H9 (cell line): ENCODE data around the gene BMPER. TPM values are rescaled to one million over a fixed set of nuclear protein-coding genes. Genes with fewer than 3 reads are reported as not detected.

Experiments used
- DNase-seq: peaks from one replicate; pipeline ENCODE4 v3.0.0-alpha.2; 2017
- H2AFZ ChIP-seq: one replicate; pipeline ENCODE4 v1.6.1; 2013; ENCODE audit warnings: mild to moderate bottlenecking, low read length, control low read depth, moderate library complexity
- H2AK5ac ChIP-seq: 2 replicates; pipeline ENCODE4 v1.6.1; 2013; ENCODE audit warnings: low read length, control low read depth, mixed read lengths; ENCODE audit not compliant: insufficient read length
- H2BK120ac ChIP-seq: one replicate; pipeline ENCODE4 v1.6.1; 2013; ENCODE audit warnings: low read depth, mild to moderate bottlenecking, low read length, control low read depth, inconsistent platforms; ENCODE audit not compliant: poor library complexity, severe bottlenecking
- H2BK12ac ChIP-seq: 2 replicates; pipeline ENCODE4 v1.6.1; 2013; ENCODE audit warnings: low read length, control low read depth, mixed read lengths, low read depth; ENCODE audit not compliant: insufficient read length
- H2BK15ac ChIP-seq: 2 replicates; pipeline ENCODE4 v1.6.1; 2013; ENCODE audit warnings: low read depth, low read length, control low read depth
- H2BK20ac ChIP-seq: one replicate; pipeline ENCODE4 v1.6.1; 2013; ENCODE audit warnings: low read depth, mild to moderate bottlenecking, low read length, control low read depth, inconsistent platforms; ENCODE audit not compliant: poor library complexity, severe bottlenecking
- H2BK5ac ChIP-seq: 2 replicates; pipeline ENCODE4 v1.6.1; 2013; ENCODE audit warnings: low read length, control low read depth, mixed read lengths; ENCODE audit not compliant: insufficient read length
- H3K14ac ChIP-seq: 2 replicates; pipeline ENCODE4 v1.6.1; 2013; ENCODE audit warnings: low read length, control low read depth; ENCODE audit not compliant: insufficient read depth
- H3K18ac ChIP-seq: 2 replicates; pipeline ENCODE4 v1.6.1; 2013; ENCODE audit warnings: low read depth, mild to moderate bottlenecking, mixed read lengths, low read length, control low read depth; ENCODE audit not compliant: insufficient read length
- H3K23ac ChIP-seq: 2 replicates; pipeline ENCODE4 v1.6.1; 2013; ENCODE audit warnings: low read length, control low read depth, mixed read lengths, low read depth; ENCODE audit not compliant: insufficient read length
- H3K23me2 ChIP-seq: 2 replicates; pipeline ENCODE4 v1.6.1; 2013; ENCODE audit warnings: low read depth, mild to moderate bottlenecking, mixed read lengths, low read length, control low read depth; ENCODE audit not compliant: insufficient read length, poor library complexity, severe bottlenecking
- H3K27ac ChIP-seq: 2 replicates; pipeline ENCODE4 v1.5.1; 2013; ENCODE audit warnings: low read length, control low read depth, mixed read lengths, low read depth; ENCODE audit not compliant: insufficient read length
- H3K27me3 ChIP-seq: 2 replicates; pipeline ENCODE4 v1.6.1; 2013; ENCODE audit warnings: low read length, control low read depth, inconsistent platforms; ENCODE audit not compliant: insufficient read depth
- H3K4ac ChIP-seq: 2 replicates; pipeline ENCODE4 v1.6.1; 2013; ENCODE audit warnings: low read depth, mild to moderate bottlenecking, control low read depth, inconsistent platforms, low read length, moderate library complexity
- H3K4me1 ChIP-seq: 2 replicates; pipeline ENCODE4 v1.6.1; 2013; ENCODE audit warnings: low read length, control low read depth, inconsistent platforms; ENCODE audit not compliant: insufficient read depth
- H3K4me2 ChIP-seq: 2 replicates; pipeline ENCODE4 v1.6.1; 2013; ENCODE audit warnings: low read length, control low read depth, mixed read lengths; ENCODE audit not compliant: insufficient read length, insufficient read depth
- H3K56ac ChIP-seq: 2 replicates; pipeline ENCODE4 v1.6.1; 2013; ENCODE audit warnings: low read depth, mild to moderate bottlenecking, mixed read lengths, low read length, control low read depth; ENCODE audit not compliant: insufficient read length
- H3K79me1 ChIP-seq: 2 replicates; pipeline ENCODE4 v1.6.1; 2013; ENCODE audit warnings: low read depth, mild to moderate bottlenecking, moderate library complexity, low read length, control low read depth, inconsistent platforms; ENCODE audit not compliant: insufficient read depth, poor library complexity, severe bottlenecking
- H3K79me2 ChIP-seq: 2 replicates; pipeline ENCODE4 v1.6.1; 2013; ENCODE audit warnings: low read length, control low read depth, inconsistent platforms; ENCODE audit not compliant: insufficient read depth
- H3K9ac ChIP-seq: 2 replicates; pipeline ENCODE4 v1.6.1; 2013; ENCODE audit warnings: low read length, control low read depth, mixed read lengths; ENCODE audit not compliant: insufficient read length; ENCODE audit errors: extremely low read depth
- H3K9me3 ChIP-seq: one replicate; pipeline ENCODE4 v1.6.1; 2013; ENCODE audit warnings: low read depth, low read length, inconsistent platforms; ENCODE audit not compliant: control insufficient read depth
- H3T11ph ChIP-seq: one replicate; pipeline ENCODE4 v1.6.1; 2013; ENCODE audit warnings: mild to moderate bottlenecking, low read length, control low read depth, inconsistent platforms
- H4K20me1 ChIP-seq: one replicate; pipeline ENCODE4 v1.6.1; 2013; ENCODE audit not compliant: control insufficient read depth, insufficient read length, insufficient read depth
- H4K5ac ChIP-seq: 2 replicates; pipeline ENCODE4 v1.6.1; 2013; ENCODE audit warnings: low read depth, mild to moderate bottlenecking, mixed read lengths, low read length, control low read depth; ENCODE audit not compliant: insufficient read length
- H4K8ac ChIP-seq: replicated peaks from 2 replicates; pipeline ENCODE4 v1.6.1; 2013; ENCODE audit warnings: low read length, control low read depth, mixed read lengths, low read depth; ENCODE audit not compliant: insufficient read length
- H4K91ac ChIP-seq: 2 replicates; pipeline ENCODE4 v1.6.1; 2013; ENCODE audit warnings: low read depth, mild to moderate bottlenecking, moderate library complexity, mixed read lengths, low read length, control low read depth; ENCODE audit not compliant: insufficient read length
- H3K27ac Mint-ChIP-seq, 3 experiments: 2 replicates in 2 of 3; 3 replicates in 1 of 3; pipeline ENCODE4 v1.8.0; 2020 to 2021; ENCODE audit warnings: mixed read lengths in 3 of 3, mild to moderate bottlenecking in 1 of 3, moderate library complexity in 1 of 3
- H3K27me3 Mint-ChIP-seq: 2 replicates; pipeline ENCODE4 v1.8.0; 2021; ENCODE audit warnings: low read depth, mild to moderate bottlenecking, moderate library complexity, mixed read lengths
- H3K36me3 Mint-ChIP-seq, 3 experiments: 2 replicates in 2 of 3; 3 replicates in 1 of 3; pipeline ENCODE4 v1.8.0; 2020 to 2021; ENCODE audit warnings: low read depth in 3 of 3, mixed read lengths in 3 of 3; ENCODE audit not compliant: insufficient read depth in 1 of 3
- H3K4me1 Mint-ChIP-seq, 2 experiments: 2 replicates each; pipeline ENCODE4 v1.8.0; 2020; ENCODE audit warnings: mixed read lengths in 2 of 2
- H3K4me3 Mint-ChIP-seq, 2 experiments: 2 replicates in 1 of 2; 3 replicates in 1 of 2; pipeline ENCODE4 v1.8.0; 2020 to 2021; ENCODE audit warnings: mild to moderate bottlenecking in 2 of 2, mixed read lengths in 2 of 2, moderate library complexity in 1 of 2
- H3K9me3 Mint-ChIP-seq, 2 experiments: 2 replicates in 1 of 2; 3 replicates in 1 of 2; pipeline ENCODE4 v1.8.0; 2020; ENCODE audit warnings: mild to moderate bottlenecking in 2 of 2, mixed read lengths in 2 of 2, moderate library complexity in 1 of 2
- CTCF ChIP-seq: fragments of 200-600 bp; sonication (generic); conservative IDR thresholded peaks from 3 replicates; pipeline ENCODE4 v1.8.0; 2021; ENCODE audit warnings: antibody characterized with exemption, mild to moderate bottlenecking
- WGBS: extraction: QIAGEN DNeasy Blood & Tissue Kit; methylation state at CpG from one replicate; pipeline ENCODE4 v1.1.7; 2013; ENCODE audit warnings: missing lambda C conversion rate, low lambda C conversion rate, mixed read lengths; ENCODE audit not compliant: insufficient read length; ENCODE audit errors: extremely low coverage; 5-methylcytosine and 5-hydroxymethylcytosine counted together
- total RNA-seq: library from RNA; stranded (reverse); gene quantifications from 2 replicates; pipeline ENCODE4 v1.2.1, GENCODE V29; 2021

The BMPER gene
- total RNA-seq, 1 experiment from 2014 or later, result 0.20 TPM

- Histone ChIP-seq H3K79me1 (no peaks in the 10 kb centered on the region), H2BK12ac (no peak overlapping the region), H2BK5ac (no peak overlapping the region), H4K5ac (no peak overlapping the region), H3K79me2 (no peaks in the 10 kb centered on the region), H3K27ac (no peak overlapping the region), H3K4me2 (no peak overlapping the region), H4K91ac (no peak overlapping the region), H3K23ac (no peak overlapping the region), H3K9ac (no peak overlapping the region), H3K23me2 (no peaks in the 10 kb centered on the region), H3K56ac (no peak overlapping the region), H2AK5ac (no peak overlapping the region), H3K4ac (no peak overlapping the region), H2BK15ac (no peak overlapping the region), H2BK120ac (no peak overlapping the region), H3T11ph (no peak overlapping the region), H3K27me3 (no peaks in the 10 kb centered on the region), H4K8ac (no peak overlapping the region), H2AFZ (no peak overlapping the region), H3K4me1 (no peaks in the 10 kb centered on the region; the same call in 1 of the 2 replicates), H3K14ac (no peak overlapping the region), H3K18ac (no peak overlapping the region), H4K20me1 (no peaks in the 10 kb centered on the region), H2BK20ac (no peak overlapping the region), H3K9me3 (no peaks in the 10 kb centered on the region)
- H3K27me3 Mint-ChIP-seq, result peaks cover 1% of the 10 kb centered on the region; the same call in 1 of the 2 replicates
- no peaks in the 10 kb centered on the region for H3K9me3 Mint-ChIP-seq
- H3K27ac Mint-ChIP-seq, result no peak overlapping the region
- H3K36me3 Mint-ChIP-seq, result no peaks in the 10 kb centered on the region
- TF ChIP-seq CTCF, result no peak
- WGBS, result no CpG with 5 or more reads among the region's 2 CpGs
- H3K4me1 Mint-ChIP-seq, result peaks cover 10 to 13% of the 10 kb centered on the region in 2 experiments
- no peak for DNase-seq
- no peak overlapping the region for H3K4me3 Mint-ChIP-seq
These were observed 238.1 kb downstream of the BMPER start for GRCh38 chr7:34143402-34143801.
